GM19467 (cell line): Measurements from ENCODE around the gene ALDH1A3.
"Not testable (repeated sequence)": the region's sequence is repeated elsewhere in the genome, so short reads cannot be mapped to it uniquely, and the experiment has no call there.

ENCODE experiments used
- ATAC-seq: cut with Tn5 transposase; IDR thresholded peaks from one replicate; pipeline ENCODE4 v1.9.1; 2021; ENCODE audit warnings: mild to moderate bottlenecking, moderate library complexity; ENCODE audit not compliant: unreplicated experiment

ALDH1A3 gene

DNA sequence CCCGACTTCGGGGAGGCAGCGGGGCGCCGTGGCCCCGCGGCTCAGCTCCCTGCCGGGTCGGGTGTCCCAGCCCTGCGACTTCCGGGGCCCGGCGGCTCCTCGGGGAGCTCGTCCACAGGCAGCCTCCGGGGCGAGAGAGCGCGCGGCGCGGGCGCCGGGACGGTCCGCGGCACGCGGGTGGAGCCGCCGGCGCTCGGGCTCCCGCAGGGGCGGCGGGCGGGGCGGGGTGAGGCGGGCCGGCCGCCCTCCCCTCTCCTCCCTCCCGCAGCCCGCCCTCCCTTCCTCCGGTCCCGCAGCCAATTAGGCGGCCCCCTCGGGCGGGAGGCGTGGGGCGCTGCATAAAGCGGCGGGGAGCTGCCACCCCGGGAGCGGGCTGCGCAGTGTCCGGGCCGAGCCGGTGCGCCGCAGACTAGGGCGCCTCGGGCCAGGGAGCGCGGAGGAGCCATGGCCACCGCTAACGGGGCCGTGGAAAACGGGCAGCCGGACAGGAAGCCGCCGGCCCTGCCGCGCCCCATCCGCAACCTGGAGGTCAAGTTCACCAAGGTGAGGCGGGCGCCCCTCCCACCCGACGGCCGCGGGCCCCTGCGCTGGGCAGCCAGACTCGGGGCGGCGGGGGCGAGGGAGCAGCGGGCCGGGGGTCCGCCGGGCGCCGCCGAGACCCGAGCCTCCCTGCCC, at the start of gene ALDH1A3:
Gene ALDH1A3, plus strand, starts transcription at position 368 of the 675 bp plus-strand sequence. Its CDS starts 77 bp downstream, at position 445.
- ATAC-seq = no peak

DNA sequence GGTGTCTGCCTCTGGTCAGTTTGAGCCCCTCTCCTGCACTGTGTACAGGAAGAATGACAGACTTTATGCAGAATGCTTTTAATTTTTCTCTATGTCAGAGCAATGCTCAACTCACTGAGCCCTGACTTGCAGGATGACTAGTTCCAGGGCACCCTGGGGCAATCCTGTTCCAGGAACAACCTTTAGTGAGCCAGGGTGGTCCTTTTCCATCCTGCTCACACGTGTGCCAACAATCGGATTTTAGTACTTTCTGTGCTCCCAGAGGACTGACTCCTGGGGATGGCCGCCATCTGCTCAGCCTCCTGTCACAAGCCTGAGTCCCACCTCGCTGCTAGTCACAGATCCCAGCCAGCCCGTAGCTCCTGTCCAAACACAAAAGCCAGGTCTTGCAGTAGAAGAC, 48.2 kb upstream of the ALDH1A3 start:
- ATAC-seq = no peak

DNA sequence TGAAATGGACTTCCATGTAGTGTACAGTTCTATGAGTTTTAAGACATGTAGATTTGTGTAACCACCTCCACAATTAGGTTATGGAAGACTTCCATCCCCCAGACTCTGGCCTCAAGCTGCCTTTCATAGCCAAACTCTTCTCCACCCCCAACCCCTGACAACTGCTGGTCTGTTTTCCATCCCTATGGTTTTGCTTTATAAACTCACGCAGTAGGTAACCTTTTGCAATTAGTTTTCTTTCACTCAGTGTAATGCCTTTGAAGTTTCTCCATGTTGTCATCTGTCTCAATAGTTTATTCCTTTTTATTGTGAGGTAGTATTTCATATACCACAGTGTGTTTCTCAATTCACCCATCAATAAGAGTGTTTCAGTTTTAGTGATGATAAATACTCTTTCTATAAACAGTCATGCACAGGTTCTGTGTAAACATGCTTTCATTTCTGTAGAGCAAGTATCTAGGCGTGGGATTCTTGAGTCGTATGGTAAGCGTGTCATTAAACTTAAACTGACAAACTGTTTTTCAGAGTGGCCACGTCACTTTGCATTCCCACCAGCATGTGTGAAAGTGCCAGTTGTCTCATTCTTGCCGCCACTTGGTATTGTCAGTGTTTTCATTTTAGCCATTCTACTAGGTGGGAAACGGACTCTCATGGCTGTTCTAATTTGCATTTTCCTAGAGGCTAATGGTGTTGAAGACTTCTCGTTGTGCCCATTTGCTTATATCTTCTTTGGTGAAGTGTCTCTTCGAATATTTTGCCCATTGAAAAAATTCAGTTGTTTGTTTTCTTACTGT, 47.3 kb upstream of the ALDH1A3 start:
- ATAC-seq = no peak

GRCh38 chr15:100833417-100834389, 45.9 kb upstream of the ALDH1A3 start:
- no peak for ATAC-seq

- ATAC-seq = no peak
These were observed 44.9 kb upstream of the ALDH1A3 start for GRCh38 chr15:100834731-100835130.

DNA sequence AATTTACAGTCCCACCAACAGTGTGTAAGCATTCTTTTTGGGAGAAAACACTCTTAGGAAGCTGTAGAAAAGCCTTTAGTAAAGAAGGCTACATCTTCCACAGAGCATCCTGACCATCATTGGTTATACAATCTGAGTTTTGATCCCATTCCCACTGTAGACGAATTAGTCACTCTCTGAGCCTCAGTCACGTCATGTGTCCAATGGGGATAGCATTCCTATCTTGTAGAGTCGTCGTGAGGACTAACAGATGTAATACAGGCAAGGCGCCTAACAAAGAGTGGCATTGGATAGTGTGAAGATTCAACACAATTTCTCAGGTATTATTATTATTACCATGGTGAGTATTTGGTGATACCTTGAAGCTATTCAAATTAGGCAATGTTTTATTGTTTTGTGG, 44.0 kb upstream of the ALDH1A3 start:
- no peak for ATAC-seq

DNA sequence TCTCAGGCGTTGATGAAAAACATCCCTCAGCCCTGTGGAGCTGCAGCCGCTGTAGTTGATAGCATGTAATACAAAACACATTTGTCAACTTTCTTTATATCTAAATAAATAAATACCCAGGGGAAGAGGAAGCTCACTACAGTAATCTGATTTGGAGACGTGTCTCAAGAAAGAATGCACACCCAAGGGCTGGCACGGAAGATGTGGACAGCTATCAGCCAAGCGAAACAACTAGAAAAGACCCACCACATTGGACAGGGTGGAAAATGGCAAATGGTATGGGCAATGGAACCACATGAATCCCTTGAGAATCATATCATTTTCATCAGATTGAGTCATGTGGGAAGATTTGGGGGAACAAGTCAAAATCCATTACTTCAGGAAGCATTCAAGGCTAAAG, 43.1 kb upstream of the ALDH1A3 start:
- ATAC-seq = no peak

DNA sequence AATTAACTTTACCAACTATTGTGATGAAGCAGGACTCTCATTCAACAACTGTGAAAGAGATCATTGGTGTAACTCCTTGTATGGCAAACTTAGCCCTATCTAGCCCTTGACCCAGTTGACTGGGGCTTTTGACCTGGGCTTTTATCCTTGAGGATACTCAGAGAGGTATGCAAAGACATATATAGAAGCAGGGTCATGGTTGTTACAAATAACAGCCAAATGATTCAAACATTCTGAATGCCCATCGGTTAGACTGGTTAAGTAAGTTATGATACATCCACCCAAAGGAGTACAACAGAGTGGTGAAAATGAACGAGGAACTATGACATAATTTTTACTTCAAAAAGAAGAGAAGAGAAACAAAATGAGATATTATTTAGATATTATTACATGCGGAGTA, 38.2 kb upstream of the ALDH1A3 start:
- no peak for ATAC-seq

- ATAC-seq = no peak
These were observed 36.6 kb upstream of the ALDH1A3 start for GRCh38 chr15:100842756-100843730.

- no peak for ATAC-seq
These were observed 35.5 kb upstream of the ALDH1A3 start for GRCh38 chr15:100844167-100844566.

- no peak for ATAC-seq
These were observed 34.9 kb upstream of the ALDH1A3 start for GRCh38 chr15:100844778-100845177.

DNA sequence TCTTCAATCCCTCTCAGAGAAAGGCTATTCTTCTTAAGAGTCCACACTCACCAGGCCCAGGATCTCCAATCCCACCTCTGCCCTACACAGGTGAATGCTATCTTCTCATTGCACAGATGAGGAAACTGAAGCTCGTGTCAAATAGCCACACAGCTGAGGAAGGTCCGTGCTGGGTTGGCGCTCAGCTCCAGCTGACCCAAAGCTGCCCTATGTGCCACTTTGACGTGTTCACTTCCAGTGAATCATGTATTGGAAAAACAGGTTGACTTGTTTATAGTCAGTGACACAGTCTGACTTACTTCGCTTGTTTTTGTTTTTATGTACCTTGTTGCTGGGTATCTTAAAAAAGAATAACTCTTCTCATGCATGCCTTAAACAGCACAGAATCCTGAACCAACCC, 32.4 kb upstream of the ALDH1A3 start:
- ATAC-seq = no peak

DNA sequence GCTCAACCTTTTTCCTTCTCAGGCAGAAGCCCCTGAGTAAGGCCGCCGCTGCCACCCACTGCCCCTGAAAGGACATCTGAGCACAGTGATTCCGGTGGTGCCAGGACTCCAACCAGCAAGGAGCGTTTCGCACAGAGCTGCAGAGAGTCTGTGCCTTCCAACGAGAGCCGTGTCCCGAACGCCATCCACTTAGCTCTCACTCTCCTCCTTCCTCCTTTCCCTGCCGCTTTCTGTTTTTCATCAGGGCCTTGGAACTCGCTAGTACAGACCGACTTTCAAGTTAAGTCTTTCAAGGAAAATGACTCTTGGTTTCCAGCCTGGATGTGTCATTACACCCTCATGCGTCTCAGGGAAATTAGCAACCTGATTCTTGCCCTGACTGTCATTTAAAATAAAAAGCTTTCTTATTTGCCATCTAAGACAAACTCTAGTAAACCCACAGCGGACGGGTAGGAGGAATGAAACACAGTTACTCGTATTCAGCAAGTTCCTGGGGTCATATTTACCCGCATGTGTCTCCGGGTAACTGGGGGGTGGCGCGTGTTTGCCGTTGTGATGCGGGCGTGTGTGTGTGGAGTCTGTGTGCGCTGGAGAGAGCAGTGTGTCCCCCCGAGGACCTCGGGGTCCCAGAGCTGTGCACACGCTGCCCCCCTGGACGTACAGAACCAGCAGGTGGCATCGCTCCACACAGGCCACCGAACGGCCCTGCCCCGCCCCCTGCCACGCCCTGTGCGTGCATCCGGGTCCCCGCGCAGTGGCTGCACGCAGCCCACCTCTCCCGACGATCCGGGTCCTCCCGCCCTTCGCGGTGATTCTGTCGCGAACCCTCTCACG, 30.4 kb upstream of the ALDH1A3 start:
- ATAC-seq = no peak

DNA sequence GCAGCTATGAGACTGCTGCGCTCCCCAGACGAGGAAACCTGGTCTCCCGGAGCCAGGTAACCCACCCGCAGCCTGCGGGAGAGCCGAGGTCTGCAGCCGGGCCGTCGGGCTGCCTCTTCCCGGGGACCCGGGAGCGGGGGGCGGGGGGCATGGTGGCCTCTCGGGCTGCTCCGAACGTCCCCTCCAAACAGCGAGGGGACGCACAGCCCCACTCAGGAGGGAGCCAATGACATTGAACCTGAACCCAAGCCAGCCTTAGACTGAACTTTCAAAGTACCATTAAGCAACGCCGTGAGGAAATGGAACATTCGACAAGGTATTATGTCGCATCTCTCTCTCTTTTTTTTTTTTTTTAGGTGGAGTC, 29.8 kb upstream of the ALDH1A3 start:
- ATAC-seq = no peak

DNA sequence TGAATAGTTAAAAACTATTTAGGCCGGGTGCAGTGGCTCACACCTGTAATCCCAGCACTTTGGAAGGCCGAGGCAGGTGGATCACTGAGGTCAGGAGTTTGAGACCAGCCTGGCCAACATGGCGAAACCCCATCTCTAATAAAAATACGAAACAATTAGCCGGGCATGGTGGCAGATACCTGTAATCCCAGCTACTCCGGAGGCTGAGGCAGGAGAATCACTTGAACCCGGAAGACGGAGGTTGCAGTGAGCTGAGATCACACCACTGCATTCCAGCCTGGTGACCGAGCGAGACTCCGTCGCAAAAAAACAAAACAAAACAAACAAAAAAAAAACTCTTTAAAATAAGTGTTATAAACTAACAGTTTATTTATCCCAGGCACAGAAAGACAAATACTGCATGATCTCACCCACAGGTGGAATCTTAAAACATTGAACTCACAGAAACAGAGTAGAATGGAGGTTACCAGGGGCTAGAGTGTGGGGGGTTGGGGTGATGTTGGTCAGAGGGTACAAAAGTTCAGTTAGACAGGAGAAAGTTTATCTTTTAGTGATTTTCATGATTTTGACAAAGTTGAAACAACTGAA, 28.1 kb upstream of the ALDH1A3 start:
- not testable (repeated sequence) for ATAC-seq

DNA sequence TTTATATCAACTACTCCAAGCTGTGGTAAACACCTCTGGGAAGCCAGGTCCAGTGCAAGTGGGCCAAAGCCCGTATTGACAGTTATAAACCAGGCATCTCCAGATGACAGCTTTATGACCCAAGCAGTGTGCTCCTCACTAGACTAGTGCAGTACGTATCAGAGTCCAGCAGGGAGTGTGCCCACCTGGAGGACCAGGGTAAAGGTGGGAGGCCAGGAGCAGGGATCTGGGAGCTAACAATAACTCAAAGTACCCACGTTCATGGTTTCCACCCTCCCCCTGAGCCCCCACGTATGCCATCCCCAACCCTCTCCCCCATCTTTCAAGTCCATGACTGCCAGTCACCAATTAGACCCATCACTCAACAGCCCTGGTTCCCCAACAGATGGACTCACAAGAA, 27.0 kb upstream of the ALDH1A3 start:
- no peak for ATAC-seq

DNA sequence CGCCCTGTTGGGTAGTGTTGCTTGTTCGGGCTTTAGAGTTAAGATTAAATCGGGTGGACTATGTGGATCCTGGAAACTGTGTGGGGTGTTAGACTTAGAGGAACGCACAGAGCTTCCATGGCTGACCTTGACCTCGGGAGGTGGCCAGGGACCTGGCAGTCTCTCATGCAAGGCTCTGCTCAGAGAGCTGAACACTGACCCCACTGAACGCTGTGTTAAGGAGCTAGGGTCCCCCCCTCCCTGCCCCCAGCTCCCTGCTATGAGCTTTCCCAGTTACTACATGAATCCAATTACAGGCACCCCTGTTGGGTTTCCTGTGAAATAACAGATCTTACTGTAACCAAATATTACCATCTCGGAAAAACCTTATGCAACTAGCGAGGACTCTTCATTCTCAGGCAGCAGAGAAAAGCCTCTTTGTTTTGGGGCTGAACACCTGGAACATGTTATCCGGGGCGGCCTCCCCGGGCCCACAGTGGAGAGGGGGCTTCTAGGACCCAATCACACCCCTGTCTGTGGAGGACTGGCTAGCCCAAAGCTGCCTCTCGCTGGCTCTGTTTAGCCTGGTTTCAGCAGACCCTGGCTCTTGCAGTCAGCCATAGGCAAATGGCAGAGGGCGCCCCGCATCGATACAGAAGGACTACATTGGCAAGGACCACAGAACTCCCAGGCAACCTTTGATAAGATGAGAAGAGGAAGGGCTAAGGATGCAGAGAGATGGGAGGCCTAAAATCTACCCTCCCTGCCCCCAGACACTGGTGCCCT, 25.8 kb upstream of the ALDH1A3 start:
- no peak for ATAC-seq

DNA sequence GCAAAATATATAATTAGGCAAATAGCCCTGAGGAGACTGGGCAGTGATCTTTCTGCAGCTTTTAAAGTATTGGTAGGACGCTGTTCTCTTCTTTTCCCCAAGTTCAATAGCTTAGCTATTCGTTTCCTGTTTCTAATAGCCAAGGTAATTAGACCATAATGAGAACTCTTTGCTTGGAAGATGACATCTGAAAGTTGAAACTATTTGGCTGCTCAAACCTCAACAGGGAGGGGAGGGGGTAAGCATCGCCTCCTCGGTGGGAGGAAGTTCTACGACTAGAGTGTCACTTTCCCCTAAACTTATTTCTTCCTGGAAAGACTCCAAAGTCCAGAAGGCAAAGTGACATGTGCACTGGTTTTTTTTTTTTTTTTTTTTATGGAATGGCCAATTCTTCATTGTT, 22.8 kb upstream of the ALDH1A3 start:
- ATAC-seq = no peak
